NCI-H2107 treated with DMSO at 0.1 percent for 48 hours (cell line): ENCODE data around the gene AP1S2.
"Not testable (repeated sequence)": the region's sequence is repeated elsewhere in the genome, so short reads cannot be mapped to it uniquely, and the experiment has no call there.

Source experiments
- DNase-seq: peaks from one replicate; lab custom pipeline; 2025; ENCODE audit not compliant: unreplicated experiment; lab: John Stamatoyannopoulos, UW

Gene AP1S2

GRCh38 chrX:15854712-15855567, at the start of gene AP1S2:
Gene AP1S2, minus strand, starts transcription at chrX:15854813. Its CDS starts 2,289 bp downstream, at chrX:15852524.
- DNase-seq, result peak; percentile 90

DNA sequence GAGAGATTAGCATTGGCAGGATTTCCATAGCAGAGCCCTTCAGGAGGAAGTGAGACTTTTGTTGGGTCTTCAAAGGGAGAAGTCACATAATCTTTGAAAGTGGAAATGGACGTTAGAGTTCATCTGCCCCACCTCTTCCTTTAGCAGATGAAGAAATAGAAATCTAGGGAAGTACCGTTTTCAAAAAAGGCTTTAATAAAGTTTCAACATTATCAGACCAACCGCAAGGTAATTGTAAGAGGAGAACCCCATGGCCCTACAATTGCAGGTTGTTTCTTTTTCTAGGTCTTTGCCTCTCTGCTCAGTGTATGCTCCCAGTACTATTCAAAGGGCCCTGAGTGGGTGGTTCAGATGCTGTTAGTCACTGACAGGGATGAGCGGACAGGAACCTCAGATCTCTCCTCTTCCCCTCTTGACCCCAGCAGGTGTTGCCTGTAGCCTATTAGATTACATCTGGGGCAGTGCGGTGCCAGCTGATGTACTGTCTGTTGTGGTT, 48.6 kb upstream of the AP1S2 start:
- DNase-seq, result no peak

DNA sequence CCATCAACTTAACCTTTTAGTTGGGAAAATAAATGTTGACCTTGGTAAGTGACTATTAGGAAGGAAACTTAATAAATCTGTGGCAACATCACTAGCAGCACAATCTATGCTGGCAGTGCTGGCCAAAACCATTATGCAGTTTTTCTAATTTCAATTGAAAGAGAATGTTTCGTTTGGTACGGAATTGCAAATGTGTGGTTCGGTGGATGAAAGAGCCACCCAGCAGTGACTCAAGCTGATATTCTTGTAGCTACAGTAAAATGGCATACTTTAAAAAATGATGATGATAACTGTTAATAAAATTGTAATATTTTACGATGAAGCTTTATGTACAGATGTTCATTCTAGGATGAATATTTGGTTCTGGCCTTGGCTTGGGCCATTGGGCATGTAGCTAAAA, 40.7 kb upstream of the AP1S2 start:
- no peak for DNase-seq

GRCh38 chrX:15894724-15895123, 40.1 kb upstream of the AP1S2 start:
- DNase-seq, result no peak

GRCh38 chrX:15890463-15890862, 35.9 kb upstream of the AP1S2 start:
- DNase-seq, result no peak

- no peak for DNase-seq
Measured at GRCh38 chrX:15888062-15888461, 33.4 kb upstream of the AP1S2 start.

DNA sequence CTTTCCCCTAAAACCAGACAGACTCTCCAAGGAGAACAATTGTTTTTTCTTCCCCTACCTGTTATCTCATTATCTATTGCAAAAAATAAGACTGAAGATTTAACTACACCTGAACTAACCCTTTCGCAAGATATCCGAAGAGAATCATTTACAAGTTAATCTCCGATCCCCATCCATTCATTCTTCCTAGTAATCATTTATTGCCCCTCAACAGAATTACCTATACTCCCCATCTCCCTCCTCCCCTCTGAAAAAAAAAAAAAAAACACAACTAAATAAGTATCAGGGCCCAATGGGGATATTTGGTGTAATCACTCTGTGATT, 28.9 kb upstream of the AP1S2 start:
- no peak for DNase-seq

DNA sequence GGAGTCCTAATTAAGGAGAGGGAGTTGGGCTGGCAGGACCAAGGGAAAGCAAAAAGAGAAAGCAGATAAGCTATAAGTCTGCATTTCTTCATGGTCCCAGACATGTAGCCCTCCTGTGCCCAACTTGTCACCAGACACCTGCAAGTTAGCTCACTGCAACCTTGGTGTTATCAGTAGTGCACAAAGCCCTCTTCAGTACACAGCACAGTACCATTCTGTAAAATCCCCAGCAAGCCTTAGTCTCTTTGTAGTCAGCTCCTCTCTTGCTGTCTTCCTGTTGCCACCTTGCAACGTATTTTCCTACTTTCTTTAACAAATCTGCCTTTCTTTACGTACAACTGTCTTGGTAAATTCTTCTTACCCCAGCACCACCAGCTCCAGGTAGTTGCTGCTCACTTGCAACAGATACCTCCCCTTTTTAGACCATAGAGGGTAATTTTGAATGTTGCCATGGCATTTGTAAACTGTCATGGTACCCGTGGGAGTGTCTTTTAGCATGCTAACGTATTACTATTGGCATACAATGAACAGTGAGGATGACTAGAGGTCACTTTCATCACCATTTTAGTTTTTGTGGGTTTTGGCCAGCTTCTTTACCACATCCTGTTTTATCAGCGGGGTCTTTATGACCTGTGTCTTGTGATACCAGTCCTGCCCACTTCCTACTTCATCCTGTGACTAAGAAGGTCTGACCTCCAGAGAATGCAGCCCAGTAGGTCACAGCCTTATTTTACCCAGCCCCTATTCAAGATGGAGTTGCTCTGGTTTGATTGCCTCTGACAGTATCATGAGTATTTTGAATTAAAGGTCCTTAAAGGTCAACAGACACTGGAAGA, 28.3 kb upstream of the AP1S2 start:
- no peak for DNase-seq

- no peak for DNase-seq
Measured at GRCh38 chrX:15881381-15881897, 26.8 kb upstream of the AP1S2 start.

DNA sequence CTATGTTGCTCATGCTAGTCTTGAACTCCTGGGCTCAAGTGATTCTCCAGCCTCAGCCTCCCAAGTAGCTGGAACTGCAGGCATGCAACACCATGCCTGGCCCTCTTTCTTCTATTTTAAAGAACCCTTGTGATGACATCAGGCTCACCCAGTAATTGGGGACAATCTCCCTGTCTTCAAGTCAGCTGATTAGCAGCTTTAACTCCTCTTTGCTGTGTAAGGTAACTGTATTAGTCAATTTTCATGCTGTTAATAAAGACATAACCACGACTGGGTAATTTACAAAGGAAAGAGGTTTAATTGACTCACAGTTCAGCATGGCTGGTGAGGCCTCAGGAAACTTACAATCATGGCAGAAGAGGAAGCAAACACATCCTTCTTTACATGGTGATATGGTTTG, 23.3 kb upstream of the AP1S2 start:
- not testable (repeated sequence) for DNase-seq

GRCh38 chrX:15877380-15877779, 22.8 kb upstream of the AP1S2 start:
- no peak for DNase-seq

GRCh38 chrX:15874672-15875071, 20.1 kb upstream of the AP1S2 start:
- DNase-seq, result peak; percentile 18

GRCh38 chrX:15873566-15873965, 19.0 kb upstream of the AP1S2 start:
- no peak for DNase-seq

- no peak for DNase-seq
Measured at GRCh38 chrX:15870310-15870709, 15.7 kb upstream of the AP1S2 start.

- DNase-seq, result no peak
Measured at GRCh38 chrX:15869695-15870094, 15.1 kb upstream of the AP1S2 start.

DNA sequence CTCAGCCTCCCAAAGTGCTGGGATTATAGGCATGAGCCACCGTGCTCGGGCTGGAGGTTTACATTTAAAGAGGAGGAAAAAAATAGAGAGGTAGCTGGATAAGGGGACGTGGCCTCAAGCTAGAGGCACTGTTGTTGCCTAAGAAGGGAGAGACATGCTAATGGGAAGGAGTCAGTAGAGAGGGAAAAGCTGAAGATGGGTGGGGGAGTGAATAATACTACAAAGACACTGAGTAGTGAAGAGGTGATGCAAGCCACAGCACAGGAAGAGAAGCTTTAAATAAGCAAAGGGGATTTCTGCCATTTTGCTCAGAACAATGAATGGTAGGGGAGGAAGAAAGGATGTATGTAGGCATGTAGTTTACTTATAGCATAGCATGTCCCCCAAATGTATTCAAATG, 11.5 kb upstream of the AP1S2 start:
- DNase-seq, result no peak

DNA sequence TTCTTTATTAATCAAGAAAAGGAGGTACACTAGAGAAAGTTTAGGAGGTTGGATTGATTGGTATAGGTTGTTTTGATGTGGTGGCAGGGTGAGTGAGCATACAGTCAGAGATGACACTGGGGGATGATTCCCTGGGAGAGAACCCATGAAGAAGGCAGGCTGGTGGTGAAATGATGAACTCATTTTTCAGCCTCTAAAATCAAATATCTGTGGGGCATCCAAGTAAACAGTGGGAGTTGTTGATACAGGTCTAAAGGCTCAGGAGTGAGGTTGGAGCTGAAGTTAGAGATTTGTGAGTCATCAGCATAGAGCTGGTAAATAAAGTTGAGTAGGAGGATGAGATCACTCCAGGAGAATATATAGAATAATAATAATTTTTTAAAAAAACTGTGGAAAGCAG, 10.0 kb upstream of the AP1S2 start:
- DNase-seq, result no peak

DNA sequence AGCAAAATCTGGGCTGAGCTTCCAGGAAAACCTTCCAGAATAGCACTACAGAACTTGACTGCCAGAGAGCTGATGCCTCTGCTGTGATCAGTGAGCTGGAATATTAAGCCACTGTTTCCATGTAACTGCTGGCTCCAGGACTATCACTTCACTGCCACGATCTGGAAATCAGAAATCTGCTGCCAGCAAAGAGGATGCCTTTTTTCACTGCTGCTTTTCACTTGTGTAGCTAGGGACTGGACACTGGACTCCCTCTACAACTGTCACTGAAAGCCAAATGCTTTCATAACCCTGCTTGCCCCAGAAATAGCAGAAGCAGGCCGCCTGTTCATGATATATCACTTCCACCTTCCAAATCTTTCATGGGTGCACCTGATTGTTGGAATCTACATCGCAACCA, 9.4 kb upstream of the AP1S2 start:
- no peak for DNase-seq

DNA sequence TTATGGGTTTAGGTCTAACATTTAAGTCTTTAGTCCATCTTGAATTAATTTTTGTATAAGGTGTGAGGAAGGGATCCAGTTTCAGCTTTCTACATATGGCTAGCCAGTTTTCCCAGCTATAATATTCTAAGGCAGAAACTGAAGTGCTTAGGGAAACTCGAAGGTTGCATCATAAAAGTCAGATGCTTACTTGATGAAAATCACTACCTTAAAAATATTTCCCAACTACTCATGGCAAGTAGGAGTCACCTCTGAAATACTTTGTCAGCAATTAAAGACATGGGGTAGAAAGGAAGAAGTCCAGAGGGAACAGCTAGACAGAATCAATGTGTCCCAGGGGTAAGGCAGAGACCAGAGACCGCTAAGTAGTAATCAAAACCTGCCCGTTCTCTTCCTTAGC, 6.3 kb upstream of the AP1S2 start:
- no peak for DNase-seq

DNA sequence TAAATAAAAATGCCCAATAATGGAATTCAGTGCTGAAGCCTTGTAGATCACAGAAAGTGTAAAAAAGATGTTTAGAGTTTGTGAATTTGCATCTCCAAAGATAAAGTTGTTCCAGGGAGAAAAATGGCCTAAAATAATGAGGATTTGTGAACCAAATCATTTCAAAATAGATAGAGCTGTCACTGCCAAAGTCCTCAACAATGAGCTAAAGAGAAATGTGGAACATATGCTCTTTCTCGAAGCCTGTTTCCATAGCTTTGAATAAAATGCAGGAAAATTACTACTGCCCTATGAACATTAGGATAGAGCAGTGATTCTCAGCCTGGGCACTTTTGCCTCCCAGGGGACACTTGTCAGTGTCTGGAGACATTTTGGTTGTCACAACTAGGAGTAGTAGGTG, 3.4 kb upstream of the AP1S2 start:
- DNase-seq, result no peak

- DNase-seq, result no peak
Measured at GRCh38 chrX:15856636-15857035, 2.0 kb upstream of the AP1S2 start.

DNA sequence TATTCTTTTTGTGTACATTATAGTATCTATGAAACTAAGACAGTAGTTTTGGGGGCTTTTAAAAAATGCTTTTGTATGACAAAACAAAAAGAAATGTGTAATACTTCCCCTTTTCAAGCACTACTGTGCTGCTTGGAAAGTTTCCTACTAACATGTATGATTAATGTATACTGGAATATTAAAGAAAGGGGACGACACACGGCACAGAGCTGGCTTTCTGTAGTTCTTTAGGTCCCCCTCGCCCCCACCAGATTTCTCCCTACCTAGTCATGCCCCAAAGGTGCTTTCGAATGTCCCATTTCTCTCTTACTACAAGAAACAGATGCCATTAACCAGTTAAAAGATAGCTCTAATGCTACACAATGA, 1.6 kb upstream of the AP1S2 start:
- no peak for DNase-seq
